ENCODE results near the gene ZNF175. TPM values are rescaled to one million over a fixed set of nuclear protein-coding genes. Genes with fewer than 3 reads are reported as not detected.

The ZNF175 gene
- total and polyA plus RNA-seq, 2 donors (not counting 3 experiments of a cell fraction or from before 2014, with no cell fraction given), result 4.9 to 16.5 TPM

DNA sequence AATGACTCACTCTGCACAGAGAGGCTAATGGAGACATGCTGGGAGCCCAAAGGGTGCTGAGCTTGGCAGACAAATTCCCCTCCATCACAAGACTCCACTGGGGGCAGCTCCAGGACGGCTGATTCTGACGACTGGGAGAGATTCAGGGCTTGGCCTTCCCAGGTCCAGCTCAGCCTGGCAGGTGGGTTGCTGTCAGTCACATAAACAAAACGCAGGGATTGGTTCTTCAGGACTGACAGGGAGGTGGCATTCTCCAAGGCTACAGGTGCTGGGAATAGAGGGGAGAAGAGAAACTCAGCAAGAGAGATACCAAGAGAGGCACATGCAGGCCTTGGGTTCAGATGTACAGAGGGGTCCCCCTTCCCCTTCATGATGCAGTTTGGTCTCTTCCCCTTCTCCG, 10.7 kb upstream of the ZNF175 start:
- Histone ChIP-seq H3K9me1 (replicated peaks; ENCODE audit: control insufficient read depth, extremely low read depth, insufficient read depth, low read length) (no peaks in the 10 kb centered on the region), H3K4me1 (ENCODE audit: control insufficient read depth, extremely low read depth, insufficient read depth, low read length) (no peaks in the 10 kb centered on the region), H3K27me3 (ENCODE audit: control insufficient read depth in 2 of 2, insufficient read depth in 2 of 2, low read length in 2 of 2) (peaks cover 9 to 10% of the 10 kb centered on the region in 2 experiments), H3K9ac (replicated peaks; ENCODE audit: extremely low read depth, insufficient read depth, low read length) (no peak overlapping the region), H3K36me3 (ENCODE audit: control insufficient read depth in 2 of 2, extremely low read depth in 1 of 2, insufficient read depth in 2 of 2, low read length in 2 of 2) (no peaks in the 10 kb centered on the region), H3K4me3 (replicated peaks in 1 of 3; ENCODE audit: insufficient read depth in 1 of 3, low read depth in 1 of 3, low read length in 3 of 3) (no peak overlapping the region), H3K4me2 (ENCODE audit: insufficient read depth, low read length) (no peak overlapping the region), H3K9me3 (replicated peaks; ENCODE audit: control insufficient read depth, insufficient read depth, low read length) (no peaks in the 10 kb centered on the region), H3K79me2 (ENCODE audit: control insufficient read depth, insufficient read depth, low read length) (no peaks in the 10 kb centered on the region), H4K20me1 (replicated peaks; ENCODE audit: control insufficient read depth, extremely low read depth, insufficient read depth, low read length) (no peaks in the 10 kb centered on the region), H3K27ac (ENCODE audit: insufficient read depth, low read depth, low read length) (no peak overlapping the region), H2AFZ (ENCODE audit: low read depth, low read length) (no peak overlapping the region)
- FAIRE-seq (no peak), DNase-seq (ENCODE audit: low read depth, low spot score) (no peak)
- intact Hi-C loops (cut with micrococcal nuclease) (no loop called here), dilution Hi-C loops (cut with MboI; ENCODE audit: extremely low pct_ligation_motif_present, low sequenced_read_pairs) (no loop called here)
- ChIA-PET CTCF (no interaction called here), POLR2A (no interaction called here)
- no peak for TF ChIP-seq JUN (IDR thresholded peaks at IDR 0.05; ENCODE audit: borderline replicate concordance, insufficient read depth, insufficient read length, low read depth)
- TF ChIP-seq POLR2AphosphoS5 (IDR thresholded peaks at IDR 0.05; ENCODE audit: insufficient read depth, low read depth, low read length), result no peak
- TF ChIP-seq, protein P1, sequence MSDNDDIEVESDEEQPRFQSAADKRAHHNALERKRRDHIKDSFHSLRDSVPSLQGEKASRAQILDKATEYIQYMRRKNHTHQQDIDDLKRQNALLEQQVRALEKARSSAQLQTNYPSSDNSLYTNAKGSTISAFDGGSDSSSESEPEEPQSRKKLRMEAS (IDR thresholded peaks at IDR 0.05; ENCODE audit: insufficient read depth, insufficient read length), result no peak
- TF ChIP-seq GATA2 (IDR thresholded peaks at IDR 0.05; ENCODE audit: insufficient read depth, insufficient read length, low read depth, low read length), result no peak
- TF ChIP-seq MYC (IDR thresholded peaks at IDR 0.05; ENCODE audit: low read depth, low read length), result no peak
- TF ChIP-seq POLR2A (IDR thresholded peaks at IDR 0.05; ENCODE audit: low read depth, low read length), result no peak
- TF ChIP-seq FOS (IDR thresholded peaks at IDR 0.05; ENCODE audit: borderline replicate concordance, insufficient read depth, low read length), result no peak
- TF ChIP-seq, protein P2, sequence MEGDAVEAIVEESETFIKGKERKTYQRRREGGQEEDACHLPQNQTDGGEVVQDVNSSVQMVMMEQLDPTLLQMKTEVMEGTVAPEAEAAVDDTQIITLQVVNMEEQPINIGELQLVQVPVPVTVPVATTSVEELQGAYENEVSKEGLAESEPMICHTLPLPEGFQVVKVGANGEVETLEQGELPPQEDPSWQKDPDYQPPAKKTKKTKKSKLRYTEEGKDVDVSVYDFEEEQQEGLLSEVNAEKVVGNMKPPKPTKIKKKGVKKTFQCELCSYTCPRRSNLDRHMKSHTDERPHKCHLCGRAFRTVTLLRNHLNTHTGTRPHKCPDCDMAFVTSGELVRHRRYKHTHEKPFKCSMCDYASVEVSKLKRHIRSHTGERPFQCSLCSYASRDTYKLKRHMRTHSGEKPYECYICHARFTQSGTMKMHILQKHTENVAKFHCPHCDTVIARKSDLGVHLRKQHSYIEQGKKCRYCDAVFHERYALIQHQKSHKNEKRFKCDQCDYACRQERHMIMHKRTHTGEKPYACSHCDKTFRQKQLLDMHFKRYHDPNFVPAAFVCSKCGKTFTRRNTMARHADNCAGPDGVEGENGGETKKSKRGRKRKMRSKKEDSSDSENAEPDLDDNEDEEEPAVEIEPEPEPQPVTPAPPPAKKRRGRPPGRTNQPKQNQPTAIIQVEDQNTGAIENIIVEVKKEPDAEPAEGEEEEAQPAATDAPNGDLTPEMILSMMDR (IDR thresholded peaks at IDR 0.05; ENCODE audit: extremely low read depth in 1 of 2, insufficient read depth in 1 of 2, low read depth in 1 of 2, low read length in 2 of 2), result no peak
- TF ChIP-seq EZH2 (IDR thresholded peaks at IDR 0.05; ENCODE audit: borderline replicate concordance, low read depth, low read length, severe bottlenecking), result no peak
- BruUV-seq (replicated peaks), result no TSS peak

Measured in endothelial cell of umbilical vein (primary cell).